Measurements from ENCODE around the gene ATF2.

Gene ATF2

GRCh38 chr2:175143191-175143590 is 24.8 kb downstream of the ATF2 start:
- no peak overlapping the region for H3K27ac Mint-ChIP-seq

DNA sequence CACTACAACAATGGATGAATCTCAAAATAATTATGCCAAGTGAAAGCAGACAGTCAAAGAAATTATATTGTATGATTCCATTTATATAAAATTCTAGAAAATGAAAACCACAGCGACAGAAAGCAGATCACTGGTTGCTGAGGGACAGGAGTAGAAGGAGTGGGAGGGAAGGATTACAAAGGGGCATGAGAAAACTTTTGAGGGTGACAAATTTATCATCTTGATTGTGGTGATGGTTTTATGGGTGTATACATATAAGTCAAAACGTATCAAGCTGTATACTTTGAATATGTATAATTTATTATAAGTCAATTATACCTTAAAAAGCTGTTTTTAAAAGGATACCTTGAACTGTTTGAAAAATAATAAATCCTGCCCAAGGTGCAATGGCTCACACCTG is 27.7 kb downstream of the ATF2 start:
- no peaks in the 10 kb centered on the region for H3K27me3 Mint-ChIP-seq (ENCODE audit: low read depth)
- peak overlapping the region in 1 of 3 experiments; percentile 20 for H3K27ac Mint-ChIP-seq
- no peaks in the 10 kb centered on the region for H3K4me1 Mint-ChIP-seq
- no peaks in the 10 kb centered on the region for H3K9me3 Mint-ChIP-seq
- TF ChIP-seq CTCF (IDR thresholded peaks at IDR 0.05; ENCODE audit: unreplicated experiment in 3 of 3), result no peak
- peaks cover 58% of the 10 kb centered on the region for H3K36me3 Mint-ChIP-seq (ENCODE audit: low read depth)
- no peak overlapping the region for H3K4me3 Mint-ChIP-seq

More at GRCh38 chr2:175143191-175143590, 24.8 kb downstream of the ATF2 start:
- H3K9me3 Mint-ChIP-seq, result no peaks in the 10 kb centered on the region
- H3K36me3 Mint-ChIP-seq (ENCODE audit: low read depth), result peaks cover 52% of the 10 kb centered on the region
- peaks cover 13% of the 10 kb centered on the region for H3K4me1 Mint-ChIP-seq
- TF ChIP-seq CTCF (IDR thresholded peaks at IDR 0.05; ENCODE audit: unreplicated experiment in 3 of 3), result no peak
- no peaks in the 10 kb centered on the region for H3K27me3 Mint-ChIP-seq (ENCODE audit: low read depth)
- H3K4me3 Mint-ChIP-seq, result no peak overlapping the region

- TF ChIP-seq CTCF (IDR thresholded peaks at IDR 0.05; ENCODE audit: unreplicated experiment in 3 of 3), result no peak
- Mint-ChIP-seq H3K27ac (no peak overlapping the region), H3K4me3 (no peak overlapping the region), H3K4me1 (no peaks in the 10 kb centered on the region), H3K27me3 (ENCODE audit: low read depth) (no peaks in the 10 kb centered on the region), H3K9me3 (no peaks in the 10 kb centered on the region), H3K36me3 (ENCODE audit: low read depth) (peaks cover 55% of the 10 kb centered on the region)
These were observed 30.2 kb downstream of the ATF2 start for GRCh38 chr2:175137793-175138192.

DNA sequence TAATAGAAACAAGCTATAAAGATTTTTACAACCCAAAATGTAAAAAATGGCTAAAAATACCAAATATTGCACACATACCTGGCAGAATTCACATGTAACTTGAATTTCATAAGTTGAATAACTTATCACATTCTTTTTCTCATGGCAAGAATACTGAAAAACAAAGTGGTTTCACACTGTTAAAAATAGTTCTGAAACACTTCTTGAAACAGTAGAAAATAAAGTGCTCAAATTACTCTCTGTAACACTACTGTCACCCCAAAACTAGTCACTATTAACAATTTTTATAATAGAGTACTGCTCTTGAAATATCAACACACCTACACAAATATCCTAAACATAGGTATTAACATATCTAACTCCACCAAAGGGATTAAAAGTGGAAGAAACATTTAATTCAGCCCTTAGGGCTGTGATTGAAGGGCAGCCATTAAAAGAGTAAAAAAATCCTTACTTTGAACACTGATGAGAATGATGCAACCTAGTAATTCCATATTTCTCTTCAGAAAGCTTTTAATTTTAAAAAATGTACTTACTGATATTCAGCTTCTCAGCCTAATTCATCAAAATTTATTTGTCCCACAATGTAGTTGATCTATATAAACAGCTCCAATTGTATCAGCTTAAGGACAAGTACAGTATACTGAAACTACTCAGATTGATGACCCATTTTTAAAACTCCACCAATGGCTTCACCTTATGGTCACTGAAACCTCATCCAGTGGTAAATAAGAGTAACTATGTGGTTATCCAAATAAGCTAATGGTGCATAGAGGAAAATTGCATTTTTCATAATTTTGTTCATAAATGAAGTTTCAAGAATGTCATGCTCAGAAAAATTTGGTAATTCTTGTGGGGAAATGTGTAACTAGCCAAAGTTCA is 31.4 kb downstream of the ATF2 start:
- no peak overlapping the region for H3K4me3 Mint-ChIP-seq
- no peaks in the 10 kb centered on the region for H3K4me1 Mint-ChIP-seq
- peaks cover 52% of the 10 kb centered on the region for H3K36me3 Mint-ChIP-seq (ENCODE audit: low read depth)
- no peak for TF ChIP-seq CTCF (IDR thresholded peaks at IDR 0.05; ENCODE audit: unreplicated experiment in 3 of 3)
- H3K9me3 Mint-ChIP-seq, result no peaks in the 10 kb centered on the region
- H3K27me3 Mint-ChIP-seq (ENCODE audit: low read depth), result no peaks in the 10 kb centered on the region
- H3K27ac Mint-ChIP-seq, result no peak overlapping the region

DNA sequence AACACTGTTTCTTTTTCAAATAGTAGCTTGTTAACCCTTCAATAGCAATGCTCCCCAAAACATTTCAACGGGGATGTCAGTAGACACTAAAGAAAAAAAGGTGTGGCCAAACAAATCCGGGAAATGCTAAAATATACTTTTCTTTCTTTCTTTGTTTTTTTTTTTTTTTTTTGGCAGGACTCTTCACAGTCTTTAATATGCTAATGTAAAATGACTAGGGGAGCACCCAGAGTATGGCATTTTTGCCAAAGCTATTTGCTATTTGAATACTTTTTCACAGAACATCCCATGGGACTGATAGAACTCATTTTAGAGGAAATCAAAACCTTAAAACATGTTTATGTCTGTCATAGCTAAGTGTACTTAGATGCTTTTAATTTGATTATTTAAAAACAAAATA is 32.1 kb downstream of the ATF2 start:
- H3K4me3 Mint-ChIP-seq, result no peak overlapping the region
- no peak overlapping the region for H3K27ac Mint-ChIP-seq
- no peak for TF ChIP-seq CTCF (IDR thresholded peaks at IDR 0.05; ENCODE audit: unreplicated experiment in 3 of 3)
- no peaks in the 10 kb centered on the region for H3K27me3 Mint-ChIP-seq (ENCODE audit: low read depth)
- peaks cover 57% of the 10 kb centered on the region for H3K36me3 Mint-ChIP-seq (ENCODE audit: low read depth)
- no peaks in the 10 kb centered on the region for H3K9me3 Mint-ChIP-seq
- H3K4me1 Mint-ChIP-seq, result no peaks in the 10 kb centered on the region

DNA sequence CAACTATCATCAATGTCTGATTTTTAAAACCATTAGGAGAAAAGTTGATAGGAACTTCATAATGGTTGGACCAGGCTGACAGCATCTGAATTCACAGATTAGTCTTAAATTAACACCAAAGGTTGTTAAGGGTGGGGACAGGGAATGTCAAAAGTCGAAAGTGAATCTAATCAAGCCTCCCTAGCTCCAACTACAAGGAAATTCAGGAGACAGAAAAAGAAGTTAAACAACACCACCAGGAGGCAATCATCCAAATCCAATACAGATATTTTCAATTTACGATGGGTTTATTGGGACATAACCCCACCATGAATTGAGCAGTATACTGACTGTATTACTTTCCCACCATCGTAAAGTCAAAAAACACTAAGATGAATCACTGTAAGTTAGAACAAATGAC is 32.8 kb downstream of the ATF2 start:
- Mint-ChIP-seq H3K36me3 (ENCODE audit: low read depth) (peaks cover 61% of the 10 kb centered on the region), H3K27ac (no peak overlapping the region), H3K9me3 (no peaks in the 10 kb centered on the region), H3K27me3 (ENCODE audit: low read depth) (no peaks in the 10 kb centered on the region), H3K4me3 (no peak overlapping the region), H3K4me1 (no peaks in the 10 kb centered on the region)
- no peak for TF ChIP-seq CTCF (IDR thresholded peaks at IDR 0.05; ENCODE audit: unreplicated experiment in 3 of 3)

Data from nephron (organoid).